Liver (tissue), 3 donors: ENCODE data around the gene ATP2C2.

Experiments used
- CTCF ChIP-seq: fragments of 150-350 bp; IDR thresholded peaks from 2 replicates; pipeline ENCODE4 v1.5.1; 2017; ENCODE audit warnings: improper control_type of control experiment, low read depth, low read length; ENCODE audit not compliant: missing input control
- FOXA1 ChIP-seq: IDR thresholded peaks from 2 replicates; pipeline ENCODE4 v1.6.1; 2016; ENCODE audit warnings: antibody characterized with exemption
- FOXA2 ChIP-seq: IDR thresholded peaks from 2 replicates; pipeline ENCODE4 v1.6.1; 2016; ENCODE audit warnings: antibody characterized with exemption
- HNF4A ChIP-seq, 2 donors: conservative IDR thresholded peaks; 2 replicates each; pipeline ENCODE4 v1.6.1; 2016; ENCODE audit warnings: antibody characterized with exemption in 2 of 2, mild to moderate bottlenecking in 2 of 2
- RAD21 ChIP-seq, 2 donors: IDR thresholded peaks; 2 replicates each; pipeline ENCODE4 v1.6.1; 2016; ENCODE audit warnings: antibody characterized with exemption in 2 of 2, mild to moderate bottlenecking in 2 of 2
- REST ChIP-seq: IDR thresholded peaks from 2 replicates; pipeline ENCODE4 v1.6.1; 2016; ENCODE audit warnings: antibody characterized with exemption, mild to moderate bottlenecking
- RXRA ChIP-seq, 2 donors: IDR thresholded peaks; 2 replicates each; pipeline ENCODE4 v1.6.1; 2017 to 2018; ENCODE audit warnings: antibody characterized with exemption in 2 of 2, mild to moderate bottlenecking in 1 of 2
- SP1 ChIP-seq: IDR thresholded peaks from 2 replicates; pipeline ENCODE4 v1.6.1; 2018; ENCODE audit warnings: antibody characterized with exemption, mild to moderate bottlenecking
- TAF1 ChIP-seq: conservative IDR thresholded peaks from 2 replicates; pipeline ENCODE4 v1.6.1; 2016; ENCODE audit warnings: antibody characterized with exemption, mild to moderate bottlenecking
- TF ChIP-seq, protein P1 (sequence below): IDR thresholded peaks from 2 replicates; pipeline ENCODE4 v1.6.1; 2016; ENCODE audit warnings: antibody characterized with exemption
- donor health status: healthy.
- donor health status: healthy.

- TF ChIP-seq CTCF (no peak), FOXA1 (no peak), REST (no peak), FOXA2 (no peak), HNF4A (conservative IDR thresholded peaks at IDR 0.05) (no peak), SP1 (no peak), RAD21 (IDR thresholded peaks at IDR 0.05) (no peak), TAF1 (no peak), RXRA (IDR thresholded peaks at IDR 0.05) (no peak)
- TF ChIP-seq, protein P1, sequence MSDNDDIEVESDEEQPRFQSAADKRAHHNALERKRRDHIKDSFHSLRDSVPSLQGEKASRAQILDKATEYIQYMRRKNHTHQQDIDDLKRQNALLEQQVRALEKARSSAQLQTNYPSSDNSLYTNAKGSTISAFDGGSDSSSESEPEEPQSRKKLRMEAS, result no peak
Observed at GRCh38 chr16:84467709-84468108, 99.4 kb downstream of the ATP2C2 start.
